H7 (cell line): Measurements from ENCODE around the gene MAP1LC3A. TPM values are rescaled to one million over a fixed set of nuclear protein-coding genes. Genes with fewer than 3 reads are reported as not detected.

ENCODE experiments used
- DNase-seq: peaks from one replicate; pipeline ENCODE4 v3.0.0; 2012
- H3K27me3 ChIP-seq: 2 replicates; pipeline ENCODE4 v1.6.0; 2011; ENCODE audit warnings: mild to moderate bottlenecking, low read length; ENCODE audit not compliant: control insufficient read depth, insufficient read depth
- H3K36me3 ChIP-seq: replicated peaks from 2 replicates; pipeline ENCODE4 v1.5.1; 2011; ENCODE audit warnings: low read length; ENCODE audit not compliant: control insufficient read depth, insufficient read depth
- H3K4me3 ChIP-seq: 2 replicates; pipeline ENCODE4 v1.5.1; 2011; ENCODE audit warnings: low read depth, mild to moderate bottlenecking, control low read depth, low read length, moderate library complexity; ENCODE audit not compliant: insufficient read depth
- total RNA-seq: library from RNA; depleted of rRNA; stranded (reverse); fragments of >200 nt; shearing (Covaris generic); gene quantifications from 2 replicates; pipeline ENCODE4 v1.2.3, GENCODE V29; 2014

MAP1LC3A gene
- total RNA-seq, 1 experiment from 2014 or later: 13.4 TPM

DNA sequence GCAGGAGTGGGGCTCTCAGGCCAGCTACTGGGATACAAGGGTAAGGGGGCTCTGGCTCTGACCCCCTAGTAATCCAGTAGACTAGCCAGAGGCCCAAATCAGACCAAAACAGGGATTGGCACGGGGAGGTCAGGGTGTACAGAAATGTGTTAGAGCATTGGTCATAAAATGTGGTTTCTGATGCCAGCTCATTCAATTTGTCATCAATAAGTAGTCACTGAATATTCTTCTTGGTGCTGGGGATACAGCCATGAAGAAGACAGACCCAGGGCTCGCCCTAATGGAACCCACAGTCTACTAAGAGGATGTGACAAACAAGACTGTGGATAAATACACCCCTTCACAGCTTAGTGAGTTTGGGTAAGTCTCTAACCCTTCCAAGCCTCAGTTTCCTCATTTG is 11.1 kb downstream of the MAP1LC3A start:
- H3K4me3 ChIP-seq: no peak overlapping the region
- no peaks in the 10 kb centered on the region; the same call in none of the 2 replicates for H3K36me3 ChIP-seq
- H3K27me3 ChIP-seq: no peaks in the 10 kb centered on the region
- DNase-seq: no peak

DNA sequence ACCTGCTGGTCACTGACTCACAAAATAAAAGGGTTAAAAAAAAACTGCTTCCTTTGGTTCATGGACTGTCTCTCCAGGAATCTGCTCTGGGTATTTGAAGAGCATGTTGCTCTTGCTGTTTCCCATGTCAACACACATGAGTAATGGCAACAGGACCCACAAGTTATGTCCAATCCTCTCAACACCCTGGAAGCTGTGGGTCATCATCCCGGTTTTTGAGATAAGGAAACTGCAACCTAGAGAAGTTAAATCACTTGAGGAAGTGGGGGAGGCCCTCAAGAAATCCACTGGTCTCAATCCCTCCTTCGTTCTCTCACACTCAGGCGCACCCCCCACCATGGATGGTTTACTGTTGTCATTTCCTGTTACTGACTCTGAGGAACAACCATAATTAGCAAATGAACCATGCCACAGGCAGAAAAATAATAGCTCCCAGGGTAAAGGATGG is 12.4 kb downstream of the MAP1LC3A start:
- Histone ChIP-seq H3K4me3 (no peak overlapping the region), H3K27me3 (no peaks in the 10 kb centered on the region), H3K36me3 (peaks cover 2% of the 10 kb centered on the region)
- DNase-seq: no peak

DNA sequence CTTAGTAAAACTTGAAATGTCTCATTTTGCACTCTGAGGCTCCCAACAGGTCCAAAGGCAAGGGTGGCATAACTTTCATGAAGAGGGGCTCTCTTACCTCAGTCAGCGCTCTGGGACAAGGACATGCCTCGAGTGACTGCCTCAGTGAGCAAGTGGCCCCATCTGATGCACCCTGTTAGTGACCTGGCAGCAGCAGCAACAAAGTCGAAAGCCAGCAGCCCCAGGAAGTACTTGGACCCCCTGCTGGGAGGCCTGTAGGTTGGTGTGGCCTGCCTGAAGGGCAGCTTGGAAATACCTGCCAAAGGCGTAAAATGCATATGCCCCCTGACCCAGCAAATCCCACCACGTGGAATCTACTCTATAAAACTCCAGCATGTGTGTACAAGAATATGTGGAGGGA is 13.2 kb downstream of the MAP1LC3A start:
- Histone ChIP-seq H3K4me3 (no peak overlapping the region), H3K36me3 (peaks cover 2% of the 10 kb centered on the region), H3K27me3 (no peaks in the 10 kb centered on the region)
- DNase-seq: no peak

DNA sequence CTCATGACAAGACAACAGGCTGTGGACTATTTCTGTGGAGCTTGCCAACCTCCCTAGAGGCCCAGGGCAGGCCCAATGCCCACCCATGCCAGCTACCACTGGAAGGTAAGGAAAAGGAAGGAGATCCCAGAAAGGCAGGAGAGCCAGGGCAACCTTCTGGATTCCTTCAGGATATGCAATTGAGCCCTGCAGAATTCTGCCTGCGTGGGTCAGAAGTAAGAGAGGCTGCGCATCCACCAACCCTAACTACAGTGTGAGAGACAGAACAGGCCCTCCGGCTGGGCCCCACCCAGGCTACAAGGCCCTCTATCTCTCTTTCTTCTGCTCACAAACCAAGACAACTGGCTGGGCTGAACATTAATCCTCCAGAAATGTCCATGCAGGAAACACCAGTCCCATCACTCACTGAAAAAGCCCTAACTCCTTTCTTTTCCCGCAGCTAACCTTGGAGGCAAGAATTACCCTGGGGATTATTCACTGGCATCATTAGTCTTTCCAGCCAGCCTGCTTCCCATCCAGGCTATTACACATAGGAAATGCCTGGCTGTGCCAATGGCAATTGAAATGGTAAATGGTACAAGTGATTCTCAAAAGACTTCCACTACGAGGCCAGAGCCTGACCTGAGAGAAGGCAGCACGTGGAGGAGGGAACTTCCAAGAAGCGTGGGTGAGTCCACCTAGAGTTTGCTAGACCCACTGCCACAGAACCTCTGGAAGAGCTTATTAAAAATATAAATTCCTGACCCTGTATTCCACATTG is 15.2 kb downstream of the MAP1LC3A start:
- no peak overlapping the region for H3K4me3 ChIP-seq
- no peaks in the 10 kb centered on the region for H3K27me3 ChIP-seq

DNA sequence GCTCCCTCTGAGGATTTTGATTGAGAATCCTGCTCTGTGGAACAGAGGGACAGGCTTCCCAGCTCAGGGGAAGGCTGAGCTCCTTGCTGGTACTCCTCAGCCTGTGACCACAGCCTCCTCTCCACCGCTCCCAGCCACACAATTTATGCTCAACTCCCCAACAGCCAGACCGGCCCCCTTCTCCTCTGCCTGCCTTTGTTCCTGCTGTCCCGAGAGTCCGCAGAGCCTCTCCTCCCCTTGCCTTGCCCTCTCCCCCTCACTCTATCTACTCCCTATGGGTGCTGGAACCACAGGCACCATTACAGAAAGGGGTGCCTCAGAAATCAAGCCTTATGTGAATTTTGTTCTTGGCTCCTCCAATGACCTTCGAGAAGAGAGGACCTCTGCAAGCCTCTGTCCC is 15.9 kb downstream of the MAP1LC3A start:
- Histone ChIP-seq H3K36me3 (peaks cover 3% of the 10 kb centered on the region), H3K4me3 (no peak overlapping the region), H3K27me3 (no peaks in the 10 kb centered on the region)
- DNase-seq: no peak

More for the DNA sequence above, 15.2 kb downstream of the MAP1LC3A start:
- H3K36me3 ChIP-seq: peaks cover 3% of the 10 kb centered on the region
- DNase-seq: no peak

DNA sequence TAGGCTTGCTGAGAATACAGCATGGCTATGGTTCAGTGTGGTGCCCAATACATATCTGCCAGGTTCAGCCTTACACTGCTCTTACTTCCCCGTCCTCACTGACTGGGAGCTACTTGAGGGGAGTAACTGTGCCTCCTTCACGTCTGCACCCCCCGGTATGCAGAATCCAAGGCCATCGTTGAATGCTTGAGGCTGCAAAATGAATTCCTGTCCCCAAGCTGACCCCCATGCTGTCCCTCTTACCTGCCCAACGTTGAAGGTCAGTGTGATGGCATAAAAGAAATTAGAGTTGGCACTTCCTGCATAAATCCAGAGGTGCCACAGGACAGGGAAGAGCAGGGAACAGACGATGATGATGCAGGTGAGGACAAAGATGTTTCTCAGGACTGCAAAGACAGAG is 16.3 kb downstream of the MAP1LC3A start:
- Histone ChIP-seq H3K4me3 (no peak overlapping the region), H3K27me3 (no peaks in the 10 kb centered on the region), H3K36me3 (peaks cover 3% of the 10 kb centered on the region)
- no peak for DNase-seq

DNA sequence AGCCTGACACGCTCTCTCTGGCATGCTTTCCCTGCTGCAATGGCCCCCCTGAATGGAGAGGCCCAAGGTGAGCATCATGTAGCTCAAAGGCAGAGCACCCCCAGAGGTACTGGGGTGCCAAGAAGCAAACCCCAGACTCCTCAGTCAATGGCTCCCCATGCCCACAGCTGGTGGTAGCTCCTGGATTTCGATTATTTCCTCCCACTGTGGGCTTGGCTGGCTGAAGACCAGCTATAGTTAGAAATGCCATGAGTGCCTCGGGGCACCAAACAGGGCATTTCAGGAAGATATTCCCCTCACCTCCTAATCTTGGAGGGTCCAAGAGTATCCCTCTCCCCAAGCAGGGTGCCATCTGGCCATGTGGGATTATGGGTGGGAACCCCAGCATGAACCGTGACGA is 16.8 kb downstream of the MAP1LC3A start:
- Histone ChIP-seq H3K4me3 (no peak overlapping the region), H3K36me3 (peaks cover 3% of the 10 kb centered on the region), H3K27me3 (no peaks in the 10 kb centered on the region)
- no peak for DNase-seq

DNA sequence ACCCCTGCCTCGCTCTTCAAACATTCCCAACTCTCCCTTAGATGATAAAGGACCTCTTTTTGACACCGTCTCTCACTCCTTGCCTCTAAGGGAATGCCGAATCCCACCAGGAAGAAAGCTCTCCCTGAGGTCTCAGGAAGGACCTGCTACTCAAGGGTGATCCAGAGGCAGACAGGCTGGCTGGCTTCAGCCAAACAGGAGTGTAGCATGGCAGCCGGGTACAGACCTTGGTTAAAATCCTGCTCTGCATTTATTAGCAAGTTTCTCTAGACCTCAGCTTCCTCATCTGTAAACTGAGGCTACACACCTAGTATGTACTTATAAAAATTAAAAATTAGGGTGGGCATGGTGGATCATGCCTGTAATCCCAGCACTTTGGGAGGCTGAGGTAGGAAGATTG is 17.2 kb downstream of the MAP1LC3A start:
- H3K4me3 ChIP-seq: no peak overlapping the region
- peaks cover 3% of the 10 kb centered on the region for H3K36me3 ChIP-seq
- DNase-seq: no peak
- no peaks in the 10 kb centered on the region for H3K27me3 ChIP-seq

DNA sequence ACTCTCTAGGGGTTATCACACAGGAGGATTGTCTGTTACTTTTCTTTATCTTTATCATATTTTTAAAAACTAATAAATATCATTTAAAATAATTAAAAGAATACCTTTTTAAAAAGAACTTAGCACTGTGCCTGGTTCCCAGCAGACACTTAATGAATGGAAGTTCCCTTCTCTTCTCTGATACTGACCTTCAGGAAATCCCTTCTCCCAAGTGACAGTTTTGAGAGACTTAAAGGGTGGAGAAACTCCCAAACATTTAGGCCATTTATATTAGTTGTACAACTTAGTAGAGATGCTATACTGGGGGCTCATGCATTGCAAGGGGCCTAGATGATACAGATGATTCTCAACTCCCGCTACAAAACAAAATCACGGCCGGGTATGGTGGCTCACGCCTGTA is 18.5 kb downstream of the MAP1LC3A start:
- H3K4me3 ChIP-seq: no peak overlapping the region
- H3K27me3 ChIP-seq: no peaks in the 10 kb centered on the region
- peaks cover 3% of the 10 kb centered on the region for H3K36me3 ChIP-seq

DNA sequence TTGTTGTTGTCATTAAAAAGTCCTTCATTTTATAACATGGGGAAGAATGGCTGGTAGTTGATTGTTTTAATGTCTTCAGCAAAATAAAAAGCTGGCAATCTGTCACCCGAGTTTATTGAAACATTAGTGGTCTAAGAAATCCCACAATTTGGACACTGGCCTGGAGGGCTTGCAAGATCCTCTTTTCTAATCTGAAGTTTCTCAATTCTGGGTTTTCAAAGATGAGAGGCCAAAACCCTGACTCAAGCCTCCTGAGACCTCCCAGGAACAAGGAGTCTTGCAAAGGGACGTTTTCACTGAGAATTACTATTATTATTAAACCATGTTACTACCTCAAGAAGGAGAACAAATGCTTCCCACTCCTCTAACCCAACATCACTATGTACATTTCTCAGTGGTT is 19.5 kb downstream of the MAP1LC3A start:
- Histone ChIP-seq H3K36me3 (peaks cover 6% of the 10 kb centered on the region), H3K27me3 (no peaks in the 10 kb centered on the region), H3K4me3 (no peak overlapping the region)
- DNase-seq: no peak

More for the DNA sequence above, 18.5 kb downstream of the MAP1LC3A start:
- DNase-seq: no peak

DNA sequence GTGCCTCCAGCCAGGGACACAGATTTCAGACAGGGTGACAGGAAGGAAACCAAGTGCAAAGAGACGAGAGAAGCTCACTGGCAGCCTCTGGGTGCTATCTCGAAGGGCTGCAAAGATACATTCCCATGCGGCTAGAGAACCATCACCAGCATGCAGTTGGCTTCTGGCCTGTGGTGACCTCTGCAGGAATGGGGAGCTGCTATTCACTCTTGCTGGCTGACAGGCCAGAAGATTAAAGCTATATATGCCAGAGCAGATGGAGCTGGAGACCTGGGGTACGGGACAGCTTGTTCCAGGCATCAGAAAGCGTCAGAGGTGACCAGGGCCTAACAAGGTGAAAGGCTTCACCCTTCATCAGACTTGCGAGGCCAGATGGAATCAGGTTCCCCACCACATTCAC is 20.0 kb downstream of the MAP1LC3A start:
- no peak overlapping the region for H3K4me3 ChIP-seq

DNA sequence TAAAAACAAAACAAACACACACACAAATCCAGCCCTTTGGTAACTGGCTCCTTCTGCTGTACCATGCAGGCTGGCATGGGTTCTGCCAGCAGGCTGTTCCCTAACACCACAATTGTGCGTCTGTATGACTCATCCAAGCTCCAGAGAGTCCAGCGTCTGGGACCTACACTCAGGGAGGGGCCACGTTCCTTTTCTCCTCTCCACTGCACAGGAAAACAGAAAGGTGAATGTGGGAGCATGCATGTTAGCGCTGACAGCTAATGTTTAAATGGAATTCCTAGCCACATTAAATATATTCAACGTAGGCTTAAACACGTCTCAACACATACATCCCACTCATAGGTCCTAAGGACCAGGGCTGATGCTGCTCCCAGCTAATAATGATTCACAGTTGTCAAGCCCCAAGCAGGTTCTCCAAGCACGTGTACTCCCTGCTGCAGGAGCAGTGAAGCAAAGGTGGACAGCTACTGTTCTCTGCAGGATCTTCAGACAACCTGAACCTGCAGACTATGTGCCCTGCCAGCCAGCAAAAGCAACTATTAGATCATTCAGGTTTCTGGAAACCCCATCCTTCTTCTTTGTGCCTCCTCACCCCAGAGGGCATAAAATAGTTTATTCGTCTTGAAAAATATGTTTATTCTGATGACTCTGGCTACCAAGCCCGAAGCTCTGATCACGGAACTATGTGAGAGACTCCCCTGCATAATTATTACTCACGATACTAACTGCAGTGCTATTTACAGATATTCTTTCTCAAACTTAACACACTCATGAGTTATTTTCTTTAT is 20.9 kb downstream of the MAP1LC3A start:
- Histone ChIP-seq H3K4me3 (no peak overlapping the region), H3K27me3 (no peaks in the 10 kb centered on the region), H3K36me3 (peaks cover 9% of the 10 kb centered on the region)
- DNase-seq: no peak

More for the DNA sequence above, 20.0 kb downstream of the MAP1LC3A start:
- Histone ChIP-seq H3K27me3 (no peaks in the 10 kb centered on the region), H3K36me3 (peaks cover 7% of the 10 kb centered on the region)
- no peak for DNase-seq

DNA sequence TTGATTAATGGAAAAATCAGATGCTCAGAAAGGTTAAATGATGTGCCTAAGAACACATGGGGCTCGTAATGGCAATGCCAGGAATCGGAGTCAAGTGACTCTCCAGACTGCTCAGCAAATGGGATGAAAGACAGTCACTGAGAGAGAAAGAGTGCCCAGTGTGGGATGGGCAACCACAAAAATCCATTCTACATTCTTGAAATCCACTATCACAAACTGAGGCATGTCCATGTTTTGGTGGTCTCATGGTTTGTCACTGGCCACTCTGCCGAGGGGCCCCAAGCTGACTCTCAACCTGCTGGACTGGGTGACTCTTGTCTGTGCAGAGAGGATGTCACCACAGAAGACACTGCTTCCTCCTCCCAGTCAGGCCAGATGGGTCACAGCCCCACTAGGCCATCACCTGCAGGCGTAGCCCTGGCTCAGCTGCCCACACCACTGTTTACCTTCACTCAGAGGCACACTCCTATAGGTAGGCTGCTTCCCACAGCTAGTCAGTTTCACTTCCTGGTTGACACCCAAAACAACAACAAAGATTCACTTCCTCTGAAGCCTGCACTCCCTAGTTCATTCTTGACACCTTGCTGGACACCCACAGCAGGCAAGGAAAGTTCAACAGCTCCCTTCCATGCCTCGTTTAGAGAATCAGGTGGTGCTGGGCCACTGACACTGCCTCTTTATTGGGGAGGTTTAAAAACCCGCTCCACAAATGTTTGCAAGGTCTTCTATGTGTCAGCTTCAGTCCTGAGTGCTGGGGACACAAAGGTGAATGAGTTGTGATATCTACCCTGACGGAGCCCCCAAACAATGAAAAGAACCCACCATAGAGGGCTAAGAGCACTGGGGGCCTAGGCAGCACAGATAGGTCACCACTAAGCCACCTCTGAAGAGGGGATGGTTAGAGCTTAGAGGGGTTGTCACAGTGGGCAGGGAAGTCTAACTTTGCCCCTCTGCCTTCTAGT is 21.7 kb downstream of the MAP1LC3A start:
- DNase-seq: no peak
- H3K36me3 ChIP-seq: peaks cover 7% of the 10 kb centered on the region
- no peaks in the 10 kb centered on the region for H3K27me3 ChIP-seq
- no peak overlapping the region for H3K4me3 ChIP-seq
